ENCODE data around the gene CACNA2D3. TPM values are rescaled to one million over a fixed set of nuclear protein-coding genes. Genes with fewer than 3 reads are reported as not detected.

Gene CACNA2D3
- total and polyA plus RNA-seq, 7 experiments from 2014 or later, result 0.27 to 4.1 TPM; not detected in 5

- no peak overlapping the region for H3K4me3 ChIP-seq (ENCODE audit: low read length)
- ChIA-PET CTCF (no interaction called here), POLR2A (no interaction called here)
- intact Hi-C loops (cut with micrococcal nuclease), result no loop called here
- no peak overlapping the region for H3K4me3 Mint-ChIP-seq
- no peaks in the 10 kb centered on the region for H3K4me1 ChIP-seq (ENCODE audit: control insufficient read depth in 2 of 2, insufficient read depth in 2 of 2, low read length in 2 of 2)
- no peaks in the 10 kb centered on the region for H3K36me3 Mint-ChIP-seq
- no peak overlapping the region for H3K27ac Mint-ChIP-seq
- no peaks in the 10 kb centered on the region for H3K36me3 ChIP-seq (ENCODE audit: control insufficient read depth in 2 of 3, insufficient read depth in 3 of 3, low read length in 3 of 3)
- ATAC-seq (no peak), DNase-seq (no peak)
- H3K27me3 Mint-ChIP-seq, result peaks cover 0 to 6% (median 0%) of the 10 kb centered on the region in 5 donors
- no peak overlapping the region for H3K27ac ChIP-seq (ENCODE audit: low read depth, low read length)
- H3K9me3 Mint-ChIP-seq, result peaks cover 0 to 3% (median 0%) of the 10 kb centered on the region in 11 donors
- no peaks in the 10 kb centered on the region for H3K4me1 Mint-ChIP-seq
- no peaks in the 10 kb centered on the region for H3K27me3 ChIP-seq (ENCODE audit: control insufficient read depth in 2 of 2, insufficient read depth in 2 of 2, low read length in 2 of 2)
- H3K9me3 ChIP-seq (ENCODE audit: control insufficient read depth in 2 of 3, low read length in 3 of 3), result no peaks in the 10 kb centered on the region
Observed at GRCh38 chr3:54366007-54366750, 243.8 kb downstream of the CACNA2D3 start.

- ATAC-seq (no peak), DNase-seq (no peak)
- Mint-ChIP-seq H3K9me3 (peaks cover 0 to 3% (median 0%) of the 10 kb centered on the region in 11 donors), H3K27ac (no peak overlapping the region), H3K4me1 (no peaks in the 10 kb centered on the region), H3K4me3 (no peak overlapping the region), H3K36me3 (no peaks in the 10 kb centered on the region), H3K27me3 (peaks cover 0 to 7% (median 0%) of the 10 kb centered on the region in 5 donors)
- POLR2A ChIA-PET, result no interaction called here
- Histone ChIP-seq H3K36me3 (ENCODE audit: control insufficient read depth in 2 of 3, insufficient read depth in 3 of 3, low read length in 3 of 3) (no peaks in the 10 kb centered on the region), H3K9me3 (ENCODE audit: control insufficient read depth in 2 of 3, low read length in 3 of 3) (no peaks in the 10 kb centered on the region), H3K4me3 (ENCODE audit: low read length) (no peak overlapping the region), H3K27me3 (ENCODE audit: control insufficient read depth in 2 of 2, insufficient read depth in 2 of 2, low read length in 2 of 2) (no peaks in the 10 kb centered on the region), H3K4me1 (ENCODE audit: control insufficient read depth in 2 of 2, insufficient read depth in 2 of 2, low read length in 2 of 2) (no peaks in the 10 kb centered on the region), H3K27ac (ENCODE audit: low read depth, low read length) (no peak overlapping the region)
- intact Hi-C loops (cut with micrococcal nuclease), result no loop called here
- CTCF ChIA-PET, result no interaction called here
Observed at GRCh38 chr3:54366839-54367238, 244.5 kb downstream of the CACNA2D3 start.

- H3K27ac Mint-ChIP-seq, result no peak overlapping the region
- intact Hi-C loops (cut with micrococcal nuclease), result loop anchor here in 1 of 2 donors (10.0 kb wide), 1 partner anchor 437 kb away; no protein-coding TSS in a partner anchor
- CTCF ChIA-PET, result no interaction called here
- no peak for ATAC-seq
- POLR2A ChIA-PET, result no interaction called here
- Histone ChIP-seq H3K4me1 (ENCODE audit: control insufficient read depth in 2 of 2, insufficient read depth in 2 of 2, low read length in 2 of 2) (no peaks in the 10 kb centered on the region), H3K27me3 (ENCODE audit: control insufficient read depth in 2 of 2, insufficient read depth in 2 of 2, low read length in 2 of 2) (peaks cover 0 to 3% of the 10 kb centered on the region in 2 donors), H3K4me3 (ENCODE audit: low read length) (no peak overlapping the region), H3K9me3 (ENCODE audit: control insufficient read depth in 2 of 3, low read length in 3 of 3) (no peaks in the 10 kb centered on the region), H3K36me3 (ENCODE audit: control insufficient read depth in 2 of 3, insufficient read depth in 3 of 3, low read length in 3 of 3) (no peaks in the 10 kb centered on the region), H3K27ac (ENCODE audit: low read depth, low read length) (no peak overlapping the region)
- no peak for DNase-seq
- H3K4me1 Mint-ChIP-seq, result peaks cover 0 to 5% (median 0%) of the 10 kb centered on the region in 7 donors
- H3K9me3 Mint-ChIP-seq, result peaks cover 0 to 2% (median 0%) of the 10 kb centered on the region in 11 donors
- no peak overlapping the region for H3K4me3 Mint-ChIP-seq
- no peaks in the 10 kb centered on the region for H3K36me3 Mint-ChIP-seq
- H3K27me3 Mint-ChIP-seq, result peaks cover 0 to 7% (median 6%) of the 10 kb centered on the region in 5 donors
Observed at GRCh38 chr3:54372232-54372631, 249.9 kb downstream of the CACNA2D3 start.

- H3K36me3 Mint-ChIP-seq, result no peaks in the 10 kb centered on the region
- H3K4me3 Mint-ChIP-seq, result no peak overlapping the region
- H3K27me3 ChIP-seq (ENCODE audit: control insufficient read depth in 2 of 2, insufficient read depth in 2 of 2, low read length in 2 of 2), result peaks cover 0 to 3% of the 10 kb centered on the region in 2 donors
- CTCF ChIA-PET, result no interaction called here
- H3K4me3 ChIP-seq (ENCODE audit: low read length), result no peak overlapping the region
- POLR2A ChIA-PET, result no interaction called here
- no peaks in the 10 kb centered on the region for H3K4me1 ChIP-seq (ENCODE audit: control insufficient read depth in 2 of 2, insufficient read depth in 2 of 2, low read length in 2 of 2)
- H3K9me3 ChIP-seq (ENCODE audit: control insufficient read depth in 2 of 3, low read length in 3 of 3), result no peaks in the 10 kb centered on the region
- no peaks in the 10 kb centered on the region for H3K9me3 Mint-ChIP-seq
- no peaks in the 10 kb centered on the region for H3K36me3 ChIP-seq (ENCODE audit: control insufficient read depth in 2 of 3, insufficient read depth in 3 of 3, low read length in 3 of 3)
- no peak overlapping the region for H3K27ac Mint-ChIP-seq
- ATAC-seq, result no peak
- H3K4me1 Mint-ChIP-seq, result peaks cover 0 to 5% (median 0%) of the 10 kb centered on the region in 7 donors
- no peak for DNase-seq
- no peak overlapping the region for H3K27ac ChIP-seq (ENCODE audit: low read depth, low read length)
- H3K27me3 Mint-ChIP-seq, result peaks cover 0 to 7% (median 5%) of the 10 kb centered on the region in 5 donors
- intact Hi-C loops (cut with micrococcal nuclease), result loop anchor here in 1 of 2 donors (10.0 kb wide), 1 partner anchor 440 kb away; no protein-coding TSS in a partner anchor
Observed at GRCh38 chr3:54374214-54374852, 252.0 kb downstream of the CACNA2D3 start.

GRCh38 chr3:54376142-54376807, 253.9 kb downstream of the CACNA2D3 start:
- H3K9me3 Mint-ChIP-seq, result no peaks in the 10 kb centered on the region
- H3K27ac ChIP-seq (ENCODE audit: low read depth, low read length), result no peak overlapping the region
- ChIA-PET CTCF (no interaction called here), POLR2A (no interaction called here)
- no peak overlapping the region for H3K4me3 ChIP-seq (ENCODE audit: low read length)
- DNase-seq, result no peak
- H3K27ac Mint-ChIP-seq, result no peak overlapping the region
- H3K9me3 ChIP-seq (ENCODE audit: control insufficient read depth in 2 of 3, low read length in 3 of 3), result no peaks in the 10 kb centered on the region
- intact Hi-C loops (cut with micrococcal nuclease), result loop anchor here in 1 of 2 donors (10.0 kb wide), 1 partner anchor 441 kb away; no protein-coding TSS in a partner anchor
- no peaks in the 10 kb centered on the region for H3K36me3 Mint-ChIP-seq
- no peaks in the 10 kb centered on the region for H3K4me1 ChIP-seq (ENCODE audit: control insufficient read depth in 2 of 2, insufficient read depth in 2 of 2, low read length in 2 of 2)
- no peak for ATAC-seq
- peaks cover 0 to 5% (median 0%) of the 10 kb centered on the region in 7 donors for H3K4me1 Mint-ChIP-seq
- peaks cover 0 to 3% of the 10 kb centered on the region in 2 donors for H3K27me3 ChIP-seq (ENCODE audit: control insufficient read depth in 2 of 2, insufficient read depth in 2 of 2, low read length in 2 of 2)
- peaks cover 0 to 6% (median 0%) of the 10 kb centered on the region in 5 donors for H3K27me3 Mint-ChIP-seq
- H3K36me3 ChIP-seq (ENCODE audit: control insufficient read depth in 2 of 3, insufficient read depth in 3 of 3, low read length in 3 of 3), result no peaks in the 10 kb centered on the region
- H3K4me3 Mint-ChIP-seq, result no peak overlapping the region

GRCh38 chr3:54376939-54377578, 254.7 kb downstream of the CACNA2D3 start:
- Histone ChIP-seq H3K4me1 (ENCODE audit: control insufficient read depth in 2 of 2, insufficient read depth in 2 of 2, low read length in 2 of 2) (no peaks in the 10 kb centered on the region), H3K36me3 (ENCODE audit: control insufficient read depth in 2 of 3, insufficient read depth in 3 of 3, low read length in 3 of 3) (no peaks in the 10 kb centered on the region), H3K4me3 (ENCODE audit: low read length) (no peak overlapping the region), H3K9me3 (ENCODE audit: control insufficient read depth in 2 of 3, low read length in 3 of 3) (no peaks in the 10 kb centered on the region), H3K27me3 (ENCODE audit: control insufficient read depth in 2 of 2, insufficient read depth in 2 of 2, low read length in 2 of 2) (peaks cover 0 to 3% of the 10 kb centered on the region in 2 donors), H3K27ac (ENCODE audit: low read depth, low read length) (no peak overlapping the region)
- Mint-ChIP-seq H3K27ac (no peak overlapping the region), H3K36me3 (no peaks in the 10 kb centered on the region), H3K9me3 (no peaks in the 10 kb centered on the region), H3K4me3 (no peak overlapping the region), H3K4me1 (peaks cover 0 to 5% (median 0%) of the 10 kb centered on the region in 7 donors), H3K27me3 (peaks cover 0 to 6% (median 0%) of the 10 kb centered on the region in 5 donors)
- POLR2A ChIA-PET, result no interaction called here
- no peak for ATAC-seq
- intact Hi-C loops (cut with micrococcal nuclease), result loop anchor here in 1 of 2 donors (10.0 kb wide), 1 partner anchor 442 kb away; no protein-coding TSS in a partner anchor
- no peak for DNase-seq
- CTCF ChIA-PET, result no interaction called here
